HepG2 (cell line): ENCODE data around the gene STX10. TPM values are rescaled to one million over a fixed set of nuclear protein-coding genes. Genes with fewer than 3 reads are reported as not detected.

Source experiments
- ARID4A ChIP-seq: sonication (generic); formaldehyde crosslinking; IDR thresholded peaks from 2 replicates; pipeline ENCODE4 v1.5.0; 2020; ENCODE audit warnings: mild to moderate bottlenecking, missing genetic modification reagents, borderline replicate concordance
- CTCF ChIP-seq: sonication (generic); formaldehyde crosslinking; IDR thresholded peaks from 2 replicates; pipeline ENCODE4 v1.5.0; 2020; ENCODE audit warnings: mild to moderate bottlenecking, missing genetic modification reagents, moderate library complexity
- KDM5A ChIP-seq: fragments of 200-600 bp; sonication (generic); IDR thresholded peaks from 2 replicates; pipeline ENCODE4 v1.7.0; 2018; ENCODE audit warnings: antibody characterized with exemption, mild to moderate bottlenecking, low read length, borderline replicate concordance
- MTERF4 ChIP-seq: sonication (generic); formaldehyde crosslinking; IDR thresholded peaks from 2 replicates; pipeline ENCODE4 v1.8.0; 2023; ENCODE audit warnings: mild to moderate bottlenecking, missing genetic modification reagents
- MTF1 ChIP-seq: sonication (generic); formaldehyde crosslinking; IDR thresholded peaks from 2 replicates; pipeline ENCODE4 v1.5.0; 2020; ENCODE audit warnings: missing genetic modification reagents
- NBN ChIP-seq: fragments of 450-650 bp; conservative IDR thresholded peaks from 2 replicates; pipeline ENCODE4 v1.6.1; 2017
- NFE2L2 ChIP-seq: fragments of 150-350 bp; IDR thresholded peaks from 2 replicates; pipeline ENCODE4 v1.6.1; 2014; ENCODE audit warnings: low read length
- PATZ1 ChIP-seq: sonication (generic); formaldehyde crosslinking; IDR thresholded peaks from 2 replicates; pipeline ENCODE4 v1.4.0; 2020; ENCODE audit warnings: missing genetic modification reagents
- POLR2G ChIP-seq: fragments of 200-400 bp; formaldehyde crosslinking; IDR thresholded peaks from 2 replicates; pipeline ENCODE4 v1.6.1; 2018; ENCODE audit warnings: mild to moderate bottlenecking, low read depth, low read length, moderate library complexity
- PRPF4 ChIP-seq: fragments of 200-400 bp; formaldehyde crosslinking; IDR thresholded peaks from 2 replicates; pipeline ENCODE4 v1.6.1; 2016; ENCODE audit warnings: low read length, low read depth; ENCODE audit not compliant: poor library complexity, severe bottlenecking
- RARA ChIP-seq: IDR thresholded peaks from 2 replicates; pipeline ENCODE4 v1.6.1; 2016; ENCODE audit warnings: missing genetic modification reagents, missing compliant biosample characterization
- RORA ChIP-seq: sonication (generic); formaldehyde crosslinking; IDR thresholded peaks from 2 replicates; pipeline ENCODE4 v1.5.0; 2020; ENCODE audit warnings: mild to moderate bottlenecking, missing genetic modification reagents, moderate library complexity
- ZBTB33 ChIP-seq: sonication (generic); formaldehyde crosslinking; IDR thresholded peaks from 2 replicates; pipeline ENCODE4 v1.4.0; 2020; ENCODE audit warnings: missing genetic modification reagents
- ZNF512 ChIP-seq: sonication (generic); formaldehyde crosslinking; IDR thresholded peaks from 2 replicates; pipeline ENCODE4 v1.4.0; 2020; ENCODE audit warnings: mild to moderate bottlenecking, missing genetic modification reagents
- ZNF550 ChIP-seq: sonication (generic); formaldehyde crosslinking; IDR thresholded peaks from 2 replicates; pipeline ENCODE4 v1.4.0; 2020; ENCODE audit warnings: mild to moderate bottlenecking, missing genetic modification reagents, borderline replicate concordance
- ZNF772 ChIP-seq: sonication (generic); formaldehyde crosslinking; IDR thresholded peaks from 2 replicates; pipeline ENCODE4 v1.5.0; 2020; ENCODE audit warnings: mild to moderate bottlenecking, missing genetic modification reagents
- polyA plus RNA-seq, 8 experiments: library from polyadenylated mRNA; depleted of rRNA in 3 of 8; stranded (reverse) in 7 of 8; unstranded in 1 of 8; fragments of >200 nt; fragmentation: Illumina TruSeq in 4 of 8; extraction: Trizol in 4 of 8; gene quantifications; 2 replicates each; pipeline versions ENCODE4 v1.2.1 to v1.2.3, GENCODE V29; 2011 to 2016; ENCODE audit warnings: low read depth in 4 of 8, missing spikeins in 1 of 8, mixed read lengths in 1 of 8; ENCODE audit not compliant: insufficient read depth in 1 of 8
- total RNA-seq, 5 experiments: library from RNA; depleted of rRNA; stranded (reverse); fragments of >200 nt; fragmentation: Illumina TruSeq; extraction: Trizol; gene quantifications; 2 replicates each; pipeline ENCODE4 v1.2.3, GENCODE V29; 2016; ENCODE audit warnings: low read depth in 1 of 5

STX10 gene
- total and polyA plus RNA-seq, 2 of the 13 experiments (the other 11 are each of a cell fraction or from before 2014, with no cell fraction given), result 47.9 to 66.4 TPM

GRCh38 chr19:13100841-13101589, 49.2 kb downstream of the STX10 start (continued):
- TF ChIP-seq ARID4A (no peak), POLR2G (no peak), PATZ1 (CRISPR knock-in tag) (peak; percentile 66), MTF1 (no peak), ZBTB33 (CRISPR knock-in tag) (peak; percentile 88), KDM5A (no peak), RARA (CRISPR knock-in tag) (no peak), PRPF4 (no peak), RORA (CRISPR knock-in tag) (no peak), NBN (no peak), ZNF512 (CRISPR knock-in tag) (no peak), ZNF550 (CRISPR knock-in tag) (no peak), CTCF (peak; percentile 42), ZNF772 (CRISPR knock-in tag) (no peak), NFE2L2 (no peak), MTERF4 (no peak)
